ENCODE measurements around the gene C3AR1.

- no peak for TF ChIP-seq USF2 (CRISPR knock-in tag; IDR thresholded peaks at IDR 0.05)
- no peak for TF ChIP-seq FOXJ3 (CRISPR knock-in tag; IDR thresholded peaks at IDR 0.05; ENCODE audit: borderline replicate concordance)
- no peak for TF ChIP-seq HMGXB4 (CRISPR knock-in tag; IDR thresholded peaks at IDR 0.05)
- TF ChIP-seq MAX (CRISPR knock-in tag; IDR thresholded peaks at IDR 0.05), result no peak
Observed at GRCh38 chr12:8064131-8064530, 2.0 kb downstream of the C3AR1 start.
